ENCODE results near the gene PHF21A. TPM values are rescaled to one million over a fixed set of nuclear protein-coding genes. Genes with fewer than 3 reads are reported as not detected.

PHF21A gene
- total and polyA plus RNA-seq, 2 of the 13 experiments (the other 11 are each of a cell fraction or from before 2014, with no cell fraction given), result 4.1 to 34.6 TPM

GRCh38 chr11:45921561-45922424 is 199.5 kb downstream of the PHF21A start (continued):
- 0 out of 2 replicates have a peak, but pooled peaks have one; percentile 25 for TF ChIP-seq ZHX1 (CRISPR knock-in tag; IDR thresholded peaks at IDR 0.05; ENCODE audit: low read depth)
- TF ChIP-seq TAF1 (CRISPR knock-in tag; IDR thresholded peaks at IDR 0.05), result peak; percentile 19; the same call in 1 of the 2 replicates
- TF ChIP-seq ZC3H4 (CRISPR knock-in tag; IDR thresholded peaks at IDR 0.05; ENCODE audit: borderline replicate concordance), result 0 out of 2 replicates have a peak, but pooled peaks have one; percentile 12
- TF ChIP-seq SMYD3 (CRISPR knock-in tag; IDR thresholded peaks at IDR 0.05), result no peak
- TF ChIP-seq ZNF556 (CRISPR knock-in tag; IDR thresholded peaks at IDR 0.05; ENCODE audit: borderline replicate concordance), result peak; percentile 62; the same call in 1 of the 2 replicates
- 0 out of 2 replicates have a peak, but pooled peaks have one; percentile 56 for TF ChIP-seq UBTF (CRISPR knock-in tag; IDR thresholded peaks at IDR 0.05)
- TF ChIP-seq PAF1 (CRISPR knock-in tag; IDR thresholded peaks at IDR 0.05), result no peak
- no peak for TF ChIP-seq ZNF10 (CRISPR knock-in tag; IDR thresholded peaks at IDR 0.05; ENCODE audit: borderline replicate concordance, low read depth)
- peak; percentile 7; the same call in 1 of the 2 replicates for TF ChIP-seq AHR (CRISPR knock-in tag; IDR thresholded peaks at IDR 0.05)
- TF ChIP-seq, protein P1, sequence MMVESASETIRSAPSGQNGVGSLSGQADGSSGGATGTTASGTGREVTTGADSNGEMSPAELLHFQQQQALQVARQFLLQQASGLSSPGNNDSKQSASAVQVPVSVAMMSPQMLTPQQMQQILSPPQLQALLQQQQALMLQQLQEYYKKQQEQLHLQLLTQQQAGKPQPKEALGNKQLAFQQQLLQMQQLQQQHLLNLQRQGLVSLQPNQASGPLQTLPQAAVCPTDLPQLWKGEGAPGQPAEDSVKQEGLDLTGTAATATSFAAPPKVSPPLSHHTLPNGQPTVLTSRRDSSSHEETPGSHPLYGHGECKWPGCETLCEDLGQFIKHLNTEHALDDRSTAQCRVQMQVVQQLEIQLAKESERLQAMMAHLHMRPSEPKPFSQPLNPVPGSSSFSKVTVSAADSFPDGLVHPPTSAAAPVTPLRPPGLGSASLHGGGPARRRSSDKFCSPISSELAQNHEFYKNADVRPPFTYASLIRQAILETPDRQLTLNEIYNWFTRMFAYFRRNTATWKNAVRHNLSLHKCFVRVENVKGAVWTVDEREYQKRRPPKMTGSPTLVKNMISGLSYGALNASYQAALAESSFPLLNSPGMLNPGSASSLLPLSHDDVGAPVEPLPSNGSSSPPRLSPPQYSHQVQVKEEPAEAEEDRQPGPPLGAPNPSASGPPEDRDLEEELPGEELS (CRISPR knock-in tag; IDR thresholded peaks at IDR 0.05), result no peak
- TF ChIP-seq FUBP1 (CRISPR knock-in tag; IDR thresholded peaks at IDR 0.05; ENCODE audit: borderline replicate concordance), result no peak
- TF ChIP-seq ARNTL (CRISPR knock-in tag; IDR thresholded peaks at IDR 0.05), result 0 out of 2 replicates have a peak, but pooled peaks have one; percentile 49
- no peak for TF ChIP-seq ZNF570 (CRISPR knock-in tag; IDR thresholded peaks at IDR 0.05; ENCODE audit: borderline replicate concordance)
- TF ChIP-seq, protein P2, sequence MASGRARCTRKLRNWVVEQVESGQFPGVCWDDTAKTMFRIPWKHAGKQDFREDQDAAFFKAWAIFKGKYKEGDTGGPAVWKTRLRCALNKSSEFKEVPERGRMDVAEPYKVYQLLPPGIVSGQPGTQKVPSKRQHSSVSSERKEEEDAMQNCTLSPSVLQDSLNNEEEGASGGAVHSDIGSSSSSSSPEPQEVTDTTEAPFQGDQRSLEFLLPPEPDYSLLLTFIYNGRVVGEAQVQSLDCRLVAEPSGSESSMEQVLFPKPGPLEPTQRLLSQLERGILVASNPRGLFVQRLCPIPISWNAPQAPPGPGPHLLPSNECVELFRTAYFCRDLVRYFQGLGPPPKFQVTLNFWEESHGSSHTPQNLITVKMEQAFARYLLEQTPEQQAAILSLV (CRISPR knock-in tag; IDR thresholded peaks at IDR 0.05; ENCODE audit: borderline replicate concordance), result no peak
- peak; percentile 57; the same call in 1 of the 2 replicates for TF ChIP-seq HINFP (CRISPR knock-in tag; IDR thresholded peaks at IDR 0.05; ENCODE audit: low read depth)
